Fibroblast of the aortic adventitia (primary cell): ENCODE results near the gene PEX6. TPM values are rescaled to one million over a fixed set of nuclear protein-coding genes. Genes with fewer than 3 reads are reported as not detected.

Experiments
- DNase-seq: peaks from one replicate; pipeline ENCODE4 v3.0.0-alpha.2; 2010; ENCODE audit warnings: low read depth
- H3K4me3 ChIP-seq: 2 replicates; pipeline ENCODE4 v1.5.1; 2011; ENCODE audit warnings: low read depth, mild to moderate bottlenecking, control low read depth, low read length, moderate library complexity
- CTCF ChIP-seq: IDR thresholded peaks from 2 replicates; pipeline ENCODE4 v1.5.1; 2011; ENCODE audit warnings: mild to moderate bottlenecking, low read length, control low read depth, inconsistent platforms; ENCODE audit not compliant: insufficient read depth
- total RNA-seq: library from RNA; depleted of rRNA; stranded (reverse); fragments of >200 nt; gene quantifications from 2 replicates; pipeline ENCODE4 v1.2.3, GENCODE V29; 2012; ENCODE audit warnings: low replicate concordance

PEX6 gene
- total RNA-seq, 1 donor = 19.3 TPM

GRCh38 chr6:43019152-43019551, 40.2 kb upstream of the PEX6 start:
- TF ChIP-seq CTCF = no peak
- no peak for DNase-seq
- H3K4me3 ChIP-seq = no peak overlapping the region

GRCh38 chr6:43016943-43017334, 38.0 kb upstream of the PEX6 start:
- DNase-seq = no peak
- TF ChIP-seq CTCF = no peak
- no peak overlapping the region for H3K4me3 ChIP-seq

GRCh38 chr6:43016176-43016942, 37.4 kb upstream of the PEX6 start:
- H3K4me3 ChIP-seq = peak overlapping the region; percentile 13
- TF ChIP-seq CTCF = no peak
- no peak for DNase-seq

GRCh38 chr6:43014434-43014909, 35.5 kb upstream of the PEX6 start:
- H3K4me3 ChIP-seq = peak overlapping the region; percentile 100
- peak; percentile 65 for DNase-seq
- no peak for TF ChIP-seq CTCF

- peak; percentile 100 for DNase-seq
- TF ChIP-seq CTCF = no peak
- peak within 1 kb of the TSS; percentile 100 for H3K4me3 ChIP-seq
These were observed 35.0 kb upstream of the PEX6 start, which contains the start of the genes KLHDC3 and MEA1 for GRCh38 chr6:43013843-43014433. Gene KLHDC3, plus strand, starts transcription at chr6:43014249. Its CDS starts 2,944 bp downstream, at chr6:43017193. Gene MEA1, minus strand, starts transcription at chr6:43013946. Its CDS starts 133 bp downstream, at chr6:43013813.

GRCh38 chr6:43013097-43013842, 34.3 kb upstream of the PEX6 start:
- peak; percentile 34 for DNase-seq
- TF ChIP-seq CTCF = no peak
- H3K4me3 ChIP-seq = peak overlapping the region; percentile 81
